GM12878 (cell line): Measurements from ENCODE around the gene KIF22. TPM values are rescaled to one million over a fixed set of nuclear protein-coding genes. Genes with fewer than 3 reads are reported as not detected.

Experiments
- ATAC-seq: fragments of 200-7000 bp; cut with Tn5 transposase; 3 replicates; pipeline ENCODE4 v1.9.1; 2020; ENCODE audit warnings: mild to moderate bottlenecking, moderate library complexity
- BruUV-seq: library from RNA; stranded (reverse); fragments of 400-500 nt; replicated peaks from 2 replicates; lab custom pipeline; 2021; lab: Mats Ljungman, UMichigan
- CTCF ChIA-PET: fragments of 300-600 bp; sonication (Branson Sonifier 250); formaldehyde crosslinking; extraction: SDS; loops from one replicate; lab custom pipeline; 2021; ENCODE audit warnings: inconsistent platforms; lab: Yijun Ruan, JAX
- POLR2A ChIA-PET: fragments of 350-600 bp; formaldehyde crosslinking; extraction: SDS; loops from one replicate; lab custom pipeline; 2021; ENCODE audit warnings: inconsistent platforms; lab: Charles Lee
- RAD21 ChIA-PET: fragments of 300-600 bp; sonication (Branson Sonifier 250); formaldehyde crosslinking; loops from one replicate; lab custom pipeline; 2023; ENCODE audit warnings: antibody characterized with exemption; ENCODE audit not compliant: unreplicated experiment; lab: Charles Lee
- SMC1A ChIA-PET: fragments of 300-600 bp; sonication (Branson Sonifier 250); formaldehyde crosslinking; loops from one replicate; lab custom pipeline; 2023; ENCODE audit not compliant: unreplicated experiment, uncharacterized antibody; lab: Charles Lee
- DNase-seq: peaks from one replicate; pipeline ENCODE4 v3.0.0-alpha.2; 2011; ENCODE audit warnings: low read depth, low spot score
- FAIRE-seq: peaks from 3 replicates; lab custom pipeline; 2011; peaks lifted over from hg19 to GRCh38; lab: Jason Lieb, UNC
- H2AFZ ChIP-seq: 2 replicates; pipeline ENCODE4 v1.6.0; 2011; ENCODE audit warnings: low read depth, low read length, control low read depth; ENCODE audit not compliant: control insufficient read depth
- H3K27ac ChIP-seq: 2 replicates; pipeline ENCODE4 v1.5.1; 2011; ENCODE audit warnings: control low read depth; ENCODE audit not compliant: control insufficient read depth, insufficient read depth
- H3K27me3 ChIP-seq, 2 experiments: replicated peaks in 1 of 2; 2 replicates each; pipeline versions ENCODE4 v1.6.0 to v1.6.1; 2011; ENCODE audit warnings: low read length in 1 of 2; ENCODE audit not compliant: control insufficient read depth in 2 of 2, insufficient read depth in 2 of 2
- H3K36me3 ChIP-seq, 2 experiments: 2 replicates each; pipeline ENCODE4 v1.5.1; 2011; ENCODE audit warnings: low read length in 1 of 2; ENCODE audit not compliant: control insufficient read depth in 2 of 2, insufficient read depth in 2 of 2
- H3K4me1 ChIP-seq: 2 replicates; pipeline ENCODE4 v1.6.1; 2011; ENCODE audit warnings: mild to moderate bottlenecking, low read length, moderate library complexity, mixed read lengths; ENCODE audit not compliant: control insufficient read depth, insufficient read depth
- H3K4me2 ChIP-seq: 2 replicates; pipeline ENCODE4 v1.6.0; 2011; ENCODE audit warnings: control low read depth; ENCODE audit not compliant: control insufficient read depth, insufficient read depth
- H3K4me3 ChIP-seq: fragments of 200-600 bp; sonication (generic); 2 replicates; pipeline ENCODE4 v1.5.1; 2016
- H3K79me2 ChIP-seq: 2 replicates; pipeline ENCODE4 v1.6.0; 2011; ENCODE audit warnings: low read length; ENCODE audit not compliant: control insufficient read depth, insufficient read depth
- H3K9ac ChIP-seq: 2 replicates; pipeline ENCODE4 v1.8.0; 2011; ENCODE audit warnings: low read length, control low read depth, mixed read lengths; ENCODE audit not compliant: control insufficient read depth, insufficient read depth
- H3K9me3 ChIP-seq: replicated peaks from 3 replicates; pipeline ENCODE4 v1.5.1; 2011; ENCODE audit warnings: mild to moderate bottlenecking, low read length; ENCODE audit not compliant: control insufficient read depth, insufficient read depth
- H4K20me1 ChIP-seq: 2 replicates; pipeline ENCODE4 v1.6.0; 2011; ENCODE audit not compliant: control insufficient read depth, insufficient read depth
- DPF2 ChIP-seq: fragments of 450-650 bp; IDR thresholded peaks from 2 replicates; pipeline ENCODE4 v1.6.1; 2017; ENCODE audit warnings: mild to moderate bottlenecking
- IRF4 ChIP-seq: IDR thresholded peaks from 2 replicates; pipeline ENCODE4 v1.6.1; 2011; ENCODE audit warnings: low read depth, low read length
- KLF5 ChIP-seq: fragments of 450-650 bp; IDR thresholded peaks from 2 replicates; pipeline ENCODE4 v1.6.1; 2014; ENCODE audit warnings: mild to moderate bottlenecking; ENCODE audit not compliant: partially characterized antibody
- LARP7 ChIP-seq: fragments of 450-650 bp; IDR thresholded peaks from 2 replicates; pipeline ENCODE4 v1.6.1; 2017; ENCODE audit warnings: mild to moderate bottlenecking
- NFXL1 ChIP-seq: fragments of 450-650 bp; IDR thresholded peaks from 2 replicates; pipeline ENCODE4 v1.6.1; 2017; ENCODE audit warnings: antibody characterized with exemption, mild to moderate bottlenecking, borderline replicate concordance
- POLR2A ChIP-seq: IDR thresholded peaks from 2 replicates; pipeline ENCODE4 v1.6.1; 2011; ENCODE audit warnings: low read depth, mild to moderate bottlenecking, low read length
- RAD21 ChIP-seq: IDR thresholded peaks from 2 replicates; pipeline ENCODE4 v1.6.1; 2011; ENCODE audit warnings: mild to moderate bottlenecking, low read depth, low read length, moderate library complexity; ENCODE audit not compliant: insufficient read depth
- RFX5 ChIP-seq: IDR thresholded peaks from 2 replicates; pipeline ENCODE4 v1.6.1; 2011; ENCODE audit warnings: low read depth, low read length, improper control_type of control experiment
- SMARCA5 ChIP-seq: fragments of 450-650 bp; IDR thresholded peaks from 2 replicates; pipeline ENCODE4 v1.6.1; 2017; ENCODE audit warnings: mild to moderate bottlenecking
- SMC3 ChIP-seq: IDR thresholded peaks from 2 replicates; pipeline ENCODE4 v1.6.1; 2011; ENCODE audit warnings: low read length, improper control_type of control experiment, borderline replicate concordance
- SP1 ChIP-seq: IDR thresholded peaks from one replicate; pipeline ENCODE4 v1.6.1; 2011; ENCODE audit warnings: low read depth, low read length
- STAT3 ChIP-seq: IDR thresholded peaks from 2 replicates; pipeline ENCODE4 v1.6.1; 2011; ENCODE audit warnings: low read depth, low read length, improper control_type of control experiment
- TBL1XR1 ChIP-seq: IDR thresholded peaks from 2 replicates; pipeline ENCODE4 v1.6.1; 2012; ENCODE audit warnings: low read depth, low read length, improper control_type of control experiment
- YY1 ChIP-seq: IDR thresholded peaks from 2 replicates; pipeline ENCODE4 v1.6.1; 2011; ENCODE audit warnings: low read depth, mild to moderate bottlenecking, low read length
- WGBS: methylation state at CpG from one replicate; pipeline ENCODE4 v1.1.6; 2016; ENCODE audit warnings: low lambda C conversion rate; ENCODE audit not compliant: insufficient replicate concordance, insufficient coverage; ENCODE audit errors: missing lambda C conversion rate; 5-methylcytosine and 5-hydroxymethylcytosine counted together
- in situ Hi-C: fragments of 300-500 bp; cut with MboI; formaldehyde crosslinking; loops from 9 replicates; pipeline ENCODE4 v1.14.3; 2018; ENCODE audit warnings: mixed read lengths
- intact Hi-C: fragments of 100-400 bp; cut with micrococcal nuclease; formaldehyde crosslinking; loops from one replicate; pipeline ENCODE4 v1.14.2; 2022; ENCODE audit not compliant: unreplicated experiment
- polyA plus RNA-seq, 11 experiments: library from polyadenylated mRNA; depleted of rRNA in 4 of 11; unstranded in 6 of 11; stranded (reverse) in 5 of 11; fragments of >200 nt; fragmentation: Nextera tagmentation in 4 of 11; fragmentation: Illumina TruSeq in 1 of 11; extraction: Ambion mirVana in 4 of 11; extraction: Trizol in 1 of 11; gene quantifications; 1 replicate in 1 of 11; 2 replicates in 10 of 11; pipeline versions ENCODE4 v1.2.1 to v1.2.3, GENCODE V29; 2011 to 2016; ENCODE audit warnings: inconsistent platforms in 2 of 11, missing spikeins in 2 of 11, low read depth in 1 of 11
- total RNA-seq, 4 experiments: library from RNA; depleted of rRNA in 3 of 4; stranded (reverse); fragments of >200 nt in 3 of 4; fragmentation: Illumina TruSeq in 1 of 4; extraction: Trizol in 1 of 4; gene quantifications; 2 replicates each; pipeline versions ENCODE4 v1.2.1 to v1.2.3, GENCODE V29; 2013 to 2021
- TF ChIP-seq, protein P1 (sequence below): fragments of 450-650 bp; IDR thresholded peaks from 2 replicates; pipeline ENCODE4 v1.6.1; 2017; ENCODE audit warnings: mild to moderate bottlenecking, moderate library complexity
- TF ChIP-seq, protein P2 (sequence below): fragments of 450-650 bp; IDR thresholded peaks from 2 replicates; pipeline ENCODE4 v1.6.1; 2017; ENCODE audit warnings: mild to moderate bottlenecking

KIF22 gene
- total and polyA plus RNA-seq, 10 of the 15 experiments (the other 5 are each of a cell fraction or from before 2014, with no cell fraction given) = 7.6 to 158 (median 132) TPM

DNA sequence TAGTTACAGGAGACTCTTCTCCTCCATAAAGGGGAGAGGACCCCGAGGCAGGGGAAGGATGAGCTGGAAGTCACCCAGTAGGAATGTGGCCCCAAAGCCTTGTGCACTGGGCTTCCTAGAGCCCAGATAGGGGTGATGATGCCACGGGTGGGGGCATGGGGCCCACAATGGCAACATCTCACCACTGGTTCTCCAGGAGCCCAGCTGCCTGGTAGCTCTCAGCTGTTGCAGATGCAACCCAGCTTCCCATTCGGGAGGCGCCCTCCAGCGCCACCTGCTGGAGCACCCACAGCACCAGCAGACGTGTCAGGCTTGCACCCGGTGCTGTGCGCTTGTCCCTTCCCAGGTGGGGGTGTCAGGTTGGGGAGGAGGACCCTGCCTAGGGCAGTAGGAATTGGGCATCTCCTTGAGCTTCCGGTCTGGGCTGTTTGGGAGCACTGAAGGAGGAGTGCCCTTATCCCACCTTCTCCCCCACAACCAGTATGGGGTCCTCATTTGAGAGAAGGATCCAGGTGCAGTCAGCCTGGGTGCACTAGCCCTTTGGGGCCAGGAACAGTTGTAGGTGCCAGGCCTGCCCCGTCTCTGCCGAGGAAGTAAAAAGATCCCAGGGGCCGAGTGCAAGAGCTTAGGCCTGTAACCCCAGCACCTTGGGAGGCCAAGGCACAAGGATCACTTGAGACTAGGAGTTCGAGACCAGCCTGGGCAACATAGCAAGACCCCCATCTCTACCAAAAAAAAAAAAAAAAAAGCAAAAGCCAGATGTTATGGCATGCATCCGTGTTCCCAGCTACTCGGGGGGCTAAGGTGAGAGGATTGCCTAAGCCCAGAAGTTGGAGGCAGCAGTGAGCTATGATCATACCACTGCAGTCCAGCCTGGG lies 58.1 kb downstream of the KIF22 start:
- in situ Hi-C loops (no loop called here), intact Hi-C loops (loop anchor here (1.0 kb wide), 1 partner anchor 148 kb away; no protein-coding TSS in a partner anchor)
- RAD21 ChIA-PET = interaction anchor here (0.6 to 3.5 kb wide), 20 partner anchors 19 to 208 kb away, joined by 3 to 51 read pairs (median 5); partner anchors contain the start of genes KCTD13, KIF22, MVP and PAGR1
- Histone ChIP-seq H3K4me1 (no peaks in the 10 kb centered on the region), H3K9me3 (no peaks in the 10 kb centered on the region), H3K79me2 (no peaks in the 10 kb centered on the region), H3K36me3 (peaks cover 2 to 3% of the 10 kb centered on the region in 2 experiments; a peak in 2 of 4 replicates), H4K20me1 (no peaks in the 10 kb centered on the region), H3K4me3 (no peak overlapping the region), H2AFZ (no peak overlapping the region), H3K27me3 (no peaks in the 10 kb centered on the region), H3K4me2 (no peak overlapping the region), H3K27ac (no peak overlapping the region), H3K9ac (no peak overlapping the region)
- 39% methylated on average over 15 of the region's 15 CpGs for WGBS
- ATAC-seq = peak; percentile 99
- no peak for FAIRE-seq
- no TSS peak for BruUV-seq
- POLR2A ChIA-PET = interaction anchor here (0.5 to 3.4 kb wide), 8 partner anchors 19 to 734 kb away, joined by 3 to 14 read pairs (median 4); partner anchors contain the start of genes KIF22, MVP and PAGR1
- SMC1A ChIA-PET = interaction anchor here (0.7 to 3.6 kb wide), 23 partner anchors 10 to 207 kb away, joined by 3 to 48 read pairs (median 4); partner anchors contain the start of genes MVP, PAGR1, TAOK2 and TMEM219
- CTCF ChIA-PET = interaction anchor here (0.6 to 4.6 kb wide), 52 partner anchors 9 to 249 kb away, joined by 3 to 99 read pairs (median 5); partner anchors contain the start of genes C16orf92, CDIPT, KCTD13 and KIF22
- no peak for DNase-seq
- TF ChIP-seq, protein P1, sequence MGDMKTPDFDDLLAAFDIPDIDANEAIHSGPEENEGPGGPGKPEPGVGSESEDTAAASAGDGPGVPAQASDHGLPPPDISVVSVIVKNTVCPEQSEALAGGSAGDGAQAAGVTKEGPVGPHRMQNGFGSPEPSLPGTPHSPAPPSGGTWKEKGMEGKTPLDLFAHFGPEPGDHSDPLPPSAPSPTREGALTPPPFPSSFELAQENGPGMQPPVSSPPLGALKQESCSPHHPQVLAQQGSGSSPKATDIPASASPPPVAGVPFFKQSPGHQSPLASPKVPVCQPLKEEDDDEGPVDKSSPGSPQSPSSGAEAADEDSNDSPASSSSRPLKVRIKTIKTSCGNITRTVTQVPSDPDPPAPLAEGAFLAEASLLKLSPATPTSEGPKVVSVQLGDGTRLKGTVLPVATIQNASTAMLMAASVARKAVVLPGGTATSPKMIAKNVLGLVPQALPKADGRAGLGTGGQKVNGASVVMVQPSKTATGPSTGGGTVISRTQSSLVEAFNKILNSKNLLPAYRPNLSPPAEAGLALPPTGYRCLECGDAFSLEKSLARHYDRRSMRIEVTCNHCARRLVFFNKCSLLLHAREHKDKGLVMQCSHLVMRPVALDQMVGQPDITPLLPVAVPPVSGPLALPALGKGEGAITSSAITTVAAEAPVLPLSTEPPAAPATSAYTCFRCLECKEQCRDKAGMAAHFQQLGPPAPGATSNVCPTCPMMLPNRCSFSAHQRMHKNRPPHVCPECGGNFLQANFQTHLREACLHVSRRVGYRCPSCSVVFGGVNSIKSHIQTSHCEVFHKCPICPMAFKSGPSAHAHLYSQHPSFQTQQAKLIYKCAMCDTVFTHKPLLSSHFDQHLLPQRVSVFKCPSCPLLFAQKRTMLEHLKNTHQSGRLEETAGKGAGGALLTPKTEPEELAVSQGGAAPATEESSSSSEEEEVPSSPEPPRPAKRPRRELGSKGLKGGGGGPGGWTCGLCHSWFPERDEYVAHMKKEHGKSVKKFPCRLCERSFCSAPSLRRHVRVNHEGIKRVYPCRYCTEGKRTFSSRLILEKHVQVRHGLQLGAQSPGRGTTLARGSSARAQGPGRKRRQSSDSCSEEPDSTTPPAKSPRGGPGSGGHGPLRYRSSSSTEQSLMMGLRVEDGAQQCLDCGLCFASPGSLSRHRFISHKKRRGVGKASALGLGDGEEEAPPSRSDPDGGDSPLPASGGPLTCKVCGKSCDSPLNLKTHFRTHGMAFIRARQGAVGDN = no peak
- TF ChIP-seq STAT3 = no peak
- 0 out of 2 replicates have a peak, but pooled peaks have one; percentile 44 for TF ChIP-seq LARP7
- TF ChIP-seq SMC3 = peak; percentile 86
- 0 out of 2 replicates have a peak, but pooled peaks have one; percentile 38 for TF ChIP-seq DPF2
- TF ChIP-seq POLR2A = peak; percentile 51
- TF ChIP-seq RAD21 = peak; percentile 76
- no peak for TF ChIP-seq KLF5
- peak; percentile 64; the same call in 1 of the 2 replicates for TF ChIP-seq SMARCA5
- no peak for TF ChIP-seq RFX5
- 0 out of 2 replicates have a peak, but pooled peaks have one; percentile 44 for TF ChIP-seq IRF4
- TF ChIP-seq, protein P2, sequence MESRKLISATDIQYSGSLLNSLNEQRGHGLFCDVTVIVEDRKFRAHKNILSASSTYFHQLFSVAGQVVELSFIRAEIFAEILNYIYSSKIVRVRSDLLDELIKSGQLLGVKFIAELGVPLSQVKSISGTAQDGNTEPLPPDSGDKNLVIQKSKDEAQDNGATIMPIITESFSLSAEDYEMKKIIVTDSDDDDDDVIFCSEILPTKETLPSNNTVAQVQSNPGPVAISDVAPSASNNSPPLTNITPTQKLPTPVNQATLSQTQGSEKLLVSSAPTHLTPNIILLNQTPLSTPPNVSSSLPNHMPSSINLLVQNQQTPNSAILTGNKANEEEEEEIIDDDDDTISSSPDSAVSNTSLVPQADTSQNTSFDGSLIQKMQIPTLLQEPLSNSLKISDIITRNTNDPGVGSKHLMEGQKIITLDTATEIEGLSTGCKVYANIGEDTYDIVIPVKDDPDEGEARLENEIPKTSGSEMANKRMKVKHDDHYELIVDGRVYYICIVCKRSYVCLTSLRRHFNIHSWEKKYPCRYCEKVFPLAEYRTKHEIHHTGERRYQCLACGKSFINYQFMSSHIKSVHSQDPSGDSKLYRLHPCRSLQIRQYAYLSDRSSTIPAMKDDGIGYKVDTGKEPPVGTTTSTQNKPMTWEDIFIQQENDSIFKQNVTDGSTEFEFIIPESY = no peak
- peak; percentile 77 for TF ChIP-seq YY1
- TF ChIP-seq NFXL1 = no peak
- no peak for TF ChIP-seq TBL1XR1
- TF ChIP-seq SP1 = peak; percentile 32
